Left kidney (tissue), 2 donors: ENCODE results near the gene IL18RAP. TPM values are rescaled to one million over a fixed set of nuclear protein-coding genes. Genes with fewer than 3 reads are reported as not detected.

Experiments
- DNase-seq: peaks from one replicate; pipeline ENCODE4 v3.0.0-alpha.2; 2013
- polyA plus RNA-seq: library from polyadenylated mRNA; unstranded; fragments of 120-200 nt; gene quantifications from one replicate; pipeline ENCODE4 v1.2.1, GENCODE V29; 2013; ENCODE audit not compliant: insufficient read length

Gene IL18RAP
- polyA plus RNA-seq, 1 donor: 0.27 TPM

DNA sequence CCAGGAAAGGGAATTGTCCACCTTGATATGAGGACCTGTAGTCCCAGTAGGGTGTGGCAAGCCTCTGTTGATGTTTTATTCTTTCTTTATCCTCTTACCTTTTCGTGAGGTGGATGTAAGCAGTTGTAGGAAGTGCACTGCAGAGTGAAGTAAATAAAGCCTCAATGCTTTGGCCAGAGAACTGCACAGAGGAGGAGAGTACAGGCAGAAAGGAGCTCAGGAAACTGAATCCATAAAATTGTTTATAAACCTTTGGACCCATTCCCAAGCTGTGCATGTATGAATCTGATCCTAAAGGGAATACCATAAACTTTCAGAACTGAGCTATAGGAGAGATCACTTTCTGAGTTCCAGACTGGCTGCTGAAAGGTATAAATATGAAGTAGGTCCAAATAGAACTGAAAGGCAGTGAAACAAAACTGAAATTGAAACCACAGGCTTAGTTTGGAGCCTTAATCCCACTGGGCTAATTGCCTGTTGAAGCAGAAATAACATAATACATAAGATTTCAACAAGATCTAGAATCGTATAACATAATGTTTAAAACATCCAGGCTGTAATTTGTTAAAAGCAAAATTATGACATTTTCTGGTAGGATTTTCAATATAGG lies 32.2 kb downstream of the IL18RAP start:
- no peak for DNase-seq

DNA sequence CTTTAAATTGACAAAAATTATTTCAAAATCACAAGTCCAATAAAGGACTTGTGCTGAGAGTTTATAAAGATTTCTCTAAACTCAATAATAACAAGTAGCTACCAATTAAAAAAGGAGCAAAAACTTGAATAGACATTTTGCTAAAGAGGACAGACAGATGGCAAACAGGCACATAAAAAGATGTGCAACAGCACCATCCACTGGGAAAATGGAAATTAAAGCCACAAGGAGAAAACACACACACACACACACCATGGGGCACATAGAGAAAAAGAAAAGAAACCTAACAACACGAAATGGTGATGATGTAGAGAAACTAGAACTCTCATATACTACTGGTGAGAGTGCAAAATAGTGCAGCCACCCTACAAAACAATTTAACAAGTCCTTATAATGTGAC lies 37.5 kb downstream of the IL18RAP start:
- no peak for DNase-seq

DNA sequence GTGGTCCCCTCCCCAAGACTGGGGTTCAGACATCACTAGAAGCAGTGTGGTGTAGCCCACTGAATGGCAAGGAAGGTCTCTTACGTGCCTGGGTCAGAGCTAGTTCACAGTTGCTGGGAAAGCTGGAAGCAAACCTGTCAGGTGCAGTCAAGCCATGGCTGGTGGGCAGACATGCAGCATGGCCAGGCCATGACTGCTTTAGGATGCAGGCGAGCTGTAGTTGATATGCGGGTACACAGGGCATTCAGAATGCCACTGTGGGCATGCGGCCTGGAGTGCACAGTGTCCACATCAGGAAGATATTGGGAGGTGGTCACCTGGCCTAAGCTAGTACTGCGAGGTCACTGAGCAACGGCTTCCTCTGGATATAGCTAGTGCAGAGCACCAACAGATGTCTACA lies 38.2 kb downstream of the IL18RAP start:
- no peak for DNase-seq

DNA sequence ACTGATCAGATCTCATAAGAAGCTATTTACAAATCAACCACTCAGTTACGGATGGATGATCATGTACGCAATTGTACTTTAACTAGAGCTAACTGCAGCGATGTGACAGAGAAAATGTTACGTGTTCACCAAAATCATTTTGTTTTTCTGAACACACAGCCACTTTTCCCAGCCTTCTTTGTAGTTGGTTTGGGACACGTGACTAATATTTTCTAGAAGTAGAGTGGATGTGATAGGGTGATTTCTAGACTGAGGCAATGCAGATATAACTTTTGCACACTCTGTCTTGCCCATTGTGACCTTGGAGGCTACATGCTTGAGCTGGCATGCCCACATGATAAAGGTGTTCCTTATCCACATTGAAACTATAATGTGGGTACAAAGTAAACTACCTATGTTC lies 40.2 kb downstream of the IL18RAP start:
- no peak for DNase-seq

DNA sequence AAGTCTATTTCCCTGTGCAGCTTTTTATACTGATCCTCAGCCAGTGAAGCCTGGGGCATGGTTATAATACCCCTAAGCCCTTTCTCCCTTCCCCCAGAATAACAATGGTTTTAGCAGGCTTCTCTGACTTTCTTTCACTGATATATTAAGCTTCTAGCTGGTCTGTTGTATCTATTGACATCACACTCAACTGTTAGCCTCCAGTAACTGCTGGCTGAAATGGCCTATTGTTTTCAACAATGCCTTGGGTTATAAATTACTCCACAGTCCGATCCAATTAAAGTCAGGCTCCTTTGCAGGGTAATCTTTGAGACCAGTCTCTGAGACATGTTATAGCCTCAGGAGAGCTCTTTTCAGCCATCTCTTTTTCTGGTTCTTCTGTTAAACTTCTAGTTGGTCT lies 47.2 kb downstream of the IL18RAP start:
- DNase-seq: no peak

DNA sequence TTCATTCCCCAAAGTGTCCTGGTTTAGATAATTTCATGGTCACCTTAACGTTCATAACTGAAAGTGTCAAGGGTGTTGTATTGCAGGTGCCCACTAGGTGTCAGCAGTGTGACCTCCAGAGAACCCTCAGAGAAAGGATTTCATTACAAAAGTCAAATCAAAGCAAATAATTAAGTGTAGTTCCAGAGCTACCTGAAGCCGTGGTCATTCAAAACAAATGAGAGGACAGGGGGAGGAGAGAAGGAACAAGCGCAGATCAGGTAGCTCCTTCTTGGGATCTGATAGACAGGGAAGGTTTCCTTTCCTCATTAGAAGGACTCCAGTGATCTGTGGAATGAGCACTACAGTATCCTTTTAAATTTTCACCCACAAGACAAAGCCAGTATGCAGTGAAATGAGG lies 50.1 kb downstream of the IL18RAP start, which contains the start of gene SLC9A4:
SLC9A4 (plus strand) TSS at position 207 of the 400 bp plus-strand sequence. CDS start 534 bp downstream, outside the sequence.
- peak; percentile 40 for DNase-seq

DNA sequence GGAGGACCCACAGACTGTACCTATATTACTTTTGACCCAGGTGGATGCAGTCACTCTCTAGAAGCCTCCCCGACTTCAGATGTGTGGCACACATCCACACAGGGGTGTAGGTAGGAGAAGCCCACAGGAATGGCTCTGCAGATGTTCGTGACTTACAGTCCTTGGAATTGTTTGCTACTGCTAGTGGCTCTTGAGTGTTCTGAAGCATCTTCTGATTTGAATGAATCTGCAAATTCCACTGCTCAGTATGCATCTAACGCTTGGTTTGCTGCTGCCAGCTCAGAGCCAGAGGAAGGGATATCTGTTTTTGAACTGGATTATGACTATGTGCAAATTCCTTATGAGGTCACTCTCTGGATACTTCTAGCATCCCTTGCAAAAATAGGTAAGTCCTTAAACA lies 50.7 kb downstream of the IL18RAP start:
- DNase-seq: no peak

DNA sequence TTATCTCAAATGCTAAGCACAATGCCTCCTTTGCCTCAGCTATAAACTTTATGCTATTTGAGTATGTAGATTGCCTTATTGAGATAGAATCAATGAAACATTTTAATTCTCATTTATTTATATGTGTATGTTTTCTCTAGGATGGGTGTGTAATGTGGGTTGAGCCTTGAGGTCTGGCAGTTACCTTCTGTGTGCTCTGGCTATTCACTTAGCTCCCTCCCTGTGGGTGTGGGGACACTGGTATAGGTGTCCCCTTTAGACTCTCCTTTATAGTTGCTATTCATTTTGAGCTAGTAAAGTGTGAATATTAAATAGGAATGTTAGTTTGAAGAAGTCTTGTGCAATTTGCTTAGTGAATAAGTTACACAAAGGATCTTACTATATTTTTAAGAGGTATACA lies 51.8 kb downstream of the IL18RAP start:
- no peak for DNase-seq

DNA sequence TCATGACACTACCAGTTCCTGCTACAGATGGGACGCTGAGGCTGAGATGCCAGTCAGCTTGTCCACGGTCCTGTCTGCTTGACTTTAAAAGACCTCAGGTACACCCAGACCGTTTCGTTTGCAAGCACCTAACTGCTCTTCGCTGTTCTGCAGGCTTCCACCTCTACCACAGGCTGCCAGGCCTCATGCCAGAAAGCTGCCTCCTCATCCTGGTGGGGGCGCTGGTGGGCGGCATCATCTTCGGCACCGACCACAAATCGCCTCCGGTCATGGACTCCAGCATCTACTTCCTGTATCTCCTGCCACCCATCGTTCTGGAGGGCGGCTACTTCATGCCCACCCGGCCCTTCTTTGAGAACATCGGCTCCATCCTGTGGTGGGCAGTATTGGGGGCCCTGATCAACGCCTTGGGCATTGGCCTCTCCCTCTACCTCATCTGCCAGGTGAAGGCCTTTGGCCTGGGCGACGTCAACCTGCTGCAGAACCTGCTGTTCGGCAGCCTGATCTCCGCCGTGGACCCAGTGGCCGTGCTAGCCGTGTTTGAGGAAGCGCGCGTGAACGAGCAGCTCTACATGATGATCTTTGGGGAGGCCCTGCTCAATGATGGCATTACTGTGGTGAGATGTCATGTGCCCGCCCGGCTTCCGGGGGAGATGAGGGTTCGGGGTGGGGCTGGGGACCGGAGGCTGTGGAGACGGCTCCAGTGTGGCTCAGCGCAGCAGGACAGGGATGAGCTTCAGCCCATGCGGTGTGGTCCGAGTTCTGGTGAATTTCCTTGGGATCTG lies 55.9 kb downstream of the IL18RAP start:
- no peak for DNase-seq

DNA sequence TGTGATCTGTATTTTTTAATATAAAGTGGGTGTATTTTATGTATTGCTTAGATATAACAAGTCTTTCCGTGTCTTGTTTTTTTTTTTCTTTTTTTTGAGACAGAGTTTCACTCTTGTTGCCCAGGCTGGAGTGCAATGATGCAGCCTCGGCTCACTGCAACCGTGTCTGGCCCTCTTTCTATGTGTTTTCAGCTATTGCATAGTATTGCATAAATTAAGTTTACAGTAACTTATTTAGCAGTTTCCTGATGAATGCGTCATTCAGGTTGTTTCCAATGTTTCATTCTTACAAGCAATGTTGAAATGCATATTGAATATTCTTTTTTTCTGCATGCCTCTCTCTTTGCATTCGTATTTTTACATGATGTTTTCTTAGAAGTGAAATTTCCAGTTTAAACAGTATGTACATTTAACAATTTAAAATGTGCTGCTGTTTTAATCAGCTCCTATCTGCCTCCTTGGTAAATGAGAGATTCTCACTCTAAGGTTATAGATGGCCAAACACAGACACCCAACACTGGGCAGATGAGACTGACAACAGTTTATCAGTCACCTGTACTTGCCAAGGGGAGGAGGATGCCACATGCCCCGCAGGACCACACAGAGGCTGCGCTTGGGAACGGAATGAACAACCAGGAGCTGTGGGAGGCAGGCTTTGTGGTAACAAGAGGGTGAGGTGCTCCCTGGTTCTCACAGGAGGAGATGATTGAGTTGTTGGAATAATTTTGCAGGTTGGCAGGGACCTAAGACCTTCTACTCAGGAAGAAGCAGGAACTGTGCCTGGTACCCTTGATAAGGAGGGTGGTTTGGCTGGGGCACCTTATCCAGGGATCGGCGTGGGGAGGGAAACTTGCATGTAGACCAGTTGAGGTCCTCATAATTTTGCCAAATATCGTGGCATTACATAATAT lies 57.6 kb downstream of the IL18RAP start:
- no peak for DNase-seq

DNA sequence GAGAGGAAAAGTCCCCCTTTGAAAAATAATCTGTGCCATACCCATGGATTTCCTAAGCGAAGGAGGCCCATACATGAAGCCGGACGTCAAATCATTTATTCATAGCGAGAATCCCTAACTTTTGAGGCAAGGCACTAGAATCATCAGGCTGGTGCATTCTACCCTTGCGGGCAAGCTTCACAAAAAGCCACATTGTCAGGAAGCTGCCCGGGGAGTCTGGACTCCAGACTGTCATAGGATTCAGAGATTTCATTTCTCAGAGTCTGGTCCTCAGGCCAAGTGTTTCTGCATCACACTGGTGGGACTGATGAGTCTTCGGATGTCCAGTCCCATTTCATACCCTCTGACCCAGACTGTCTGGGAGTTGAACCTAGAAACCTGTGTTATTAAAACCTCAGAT lies 59.0 kb downstream of the IL18RAP start:
- no peak for DNase-seq

DNA sequence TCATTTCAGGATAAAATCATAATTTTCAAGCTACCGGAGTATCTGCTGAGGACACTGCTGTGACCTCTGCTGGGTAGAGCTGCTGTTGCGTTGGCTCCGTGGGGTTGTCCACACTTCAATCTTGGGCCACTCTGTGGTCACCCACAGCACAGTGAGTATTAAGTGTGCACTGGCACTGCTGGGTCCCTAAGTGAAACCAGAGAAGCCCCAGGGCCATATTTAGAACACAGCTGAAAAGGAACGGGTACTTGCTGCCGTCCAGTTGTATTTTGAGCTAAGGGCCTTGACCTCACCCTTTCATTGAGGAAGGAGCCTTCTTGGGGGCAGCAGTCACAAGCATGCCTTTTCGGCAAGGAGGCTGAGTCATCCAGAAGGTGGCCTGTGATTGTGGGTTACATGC lies 60.1 kb downstream of the IL18RAP start:
- no peak for DNase-seq

DNA sequence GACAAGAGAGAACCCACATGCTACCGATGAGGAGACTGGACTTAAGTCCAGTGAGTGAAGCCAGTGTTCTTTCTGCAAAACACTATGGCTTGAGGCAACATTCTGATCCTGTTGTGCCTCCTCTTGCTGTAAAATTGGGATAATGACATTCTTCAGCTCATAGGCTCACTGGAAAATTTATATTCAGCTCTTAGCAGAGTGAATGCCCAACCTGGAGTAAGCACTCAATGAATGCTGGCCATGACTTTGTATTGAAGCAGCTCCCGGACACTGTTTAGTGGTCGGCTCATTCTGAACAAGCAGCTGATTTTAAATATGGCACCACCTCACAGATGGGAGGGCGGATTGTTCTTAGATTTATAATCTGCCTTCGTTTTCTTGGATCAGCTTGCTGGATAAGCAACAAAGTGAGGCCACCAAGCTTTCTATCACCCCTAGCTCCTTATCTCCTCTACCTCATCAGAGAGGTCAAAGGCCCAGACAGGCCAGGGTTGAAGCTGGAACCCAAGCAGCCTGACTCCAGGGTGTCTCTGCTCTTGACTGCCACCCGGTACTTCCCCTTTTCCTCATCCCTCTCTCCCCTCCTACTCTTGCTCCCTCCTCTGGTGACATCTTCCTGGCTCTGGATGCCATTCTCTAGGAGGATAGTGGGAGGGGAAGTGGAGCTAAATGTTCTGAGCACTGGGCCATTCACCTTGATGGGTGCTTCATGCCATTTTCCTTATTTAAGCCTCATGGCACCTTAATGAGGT lies 61.5 kb downstream of the IL18RAP start:
- DNase-seq: no peak

DNA sequence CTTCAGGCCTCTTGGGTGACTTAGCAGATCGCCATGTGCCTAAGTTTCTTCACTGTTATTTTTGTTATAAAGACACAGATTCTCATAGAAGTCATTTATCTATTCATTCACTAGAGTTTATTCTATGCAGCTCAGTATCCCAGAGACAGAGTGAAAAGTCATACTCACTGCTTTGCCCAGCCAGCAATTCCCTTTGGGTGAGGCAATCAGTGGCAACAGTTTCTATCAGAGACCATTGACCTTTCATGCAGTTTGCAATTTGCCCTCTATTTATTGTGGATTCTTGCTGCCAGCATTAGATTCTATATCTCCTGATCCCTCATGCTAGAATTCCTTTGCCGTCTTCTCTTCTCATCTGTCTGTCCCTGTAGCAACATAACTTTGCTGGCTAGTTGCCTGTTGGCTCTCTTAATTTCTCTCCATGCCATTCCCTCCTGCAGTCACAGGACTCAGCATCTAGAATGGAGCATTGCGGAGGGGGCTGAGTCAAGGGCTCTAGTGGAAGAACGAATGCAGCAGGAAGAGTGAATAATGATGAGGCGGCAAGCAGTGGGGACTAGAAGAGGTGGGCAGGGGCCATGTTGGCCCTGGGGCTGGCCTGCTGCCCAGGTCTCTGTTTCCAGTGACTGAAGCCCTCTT lies 62.3 kb downstream of the IL18RAP start:
- DNase-seq: no peak

DNA sequence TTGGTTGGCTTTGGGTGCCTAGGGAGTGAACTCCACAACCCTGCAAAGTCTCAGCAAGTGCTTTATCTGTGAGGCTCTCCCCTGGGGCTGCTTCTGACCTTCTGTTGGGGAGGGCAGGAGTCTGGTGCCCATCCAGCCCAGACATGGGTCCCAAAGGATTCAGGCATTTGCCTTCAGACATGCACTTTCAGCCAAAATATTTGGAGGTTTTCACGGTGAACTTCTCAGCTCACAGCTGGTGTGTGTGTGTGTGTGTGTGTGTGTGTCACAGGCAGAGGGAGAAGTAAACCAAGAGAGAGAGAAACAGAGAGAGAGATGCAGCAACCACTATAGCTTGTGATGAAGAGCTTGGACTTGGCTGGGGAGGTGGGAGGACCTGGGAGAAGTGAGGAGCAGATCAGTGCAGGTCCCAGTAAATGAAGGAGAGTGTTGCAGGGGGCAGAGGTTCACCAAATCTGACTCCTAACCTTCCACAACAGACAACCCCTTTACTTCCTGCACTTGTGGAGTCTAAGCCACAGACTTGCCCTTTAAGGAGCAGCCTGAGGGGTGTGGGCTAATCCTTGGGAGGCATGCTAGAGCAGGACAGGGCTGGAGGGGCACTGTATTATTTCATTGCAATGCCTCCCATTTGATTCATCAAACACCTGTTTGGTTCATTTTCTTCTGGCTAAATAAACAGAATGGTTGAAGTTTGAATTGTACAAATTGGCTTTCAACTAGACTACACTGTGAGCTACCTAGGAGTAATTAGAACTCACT lies 64.2 kb downstream of the IL18RAP start:
- DNase-seq: no peak

DNA sequence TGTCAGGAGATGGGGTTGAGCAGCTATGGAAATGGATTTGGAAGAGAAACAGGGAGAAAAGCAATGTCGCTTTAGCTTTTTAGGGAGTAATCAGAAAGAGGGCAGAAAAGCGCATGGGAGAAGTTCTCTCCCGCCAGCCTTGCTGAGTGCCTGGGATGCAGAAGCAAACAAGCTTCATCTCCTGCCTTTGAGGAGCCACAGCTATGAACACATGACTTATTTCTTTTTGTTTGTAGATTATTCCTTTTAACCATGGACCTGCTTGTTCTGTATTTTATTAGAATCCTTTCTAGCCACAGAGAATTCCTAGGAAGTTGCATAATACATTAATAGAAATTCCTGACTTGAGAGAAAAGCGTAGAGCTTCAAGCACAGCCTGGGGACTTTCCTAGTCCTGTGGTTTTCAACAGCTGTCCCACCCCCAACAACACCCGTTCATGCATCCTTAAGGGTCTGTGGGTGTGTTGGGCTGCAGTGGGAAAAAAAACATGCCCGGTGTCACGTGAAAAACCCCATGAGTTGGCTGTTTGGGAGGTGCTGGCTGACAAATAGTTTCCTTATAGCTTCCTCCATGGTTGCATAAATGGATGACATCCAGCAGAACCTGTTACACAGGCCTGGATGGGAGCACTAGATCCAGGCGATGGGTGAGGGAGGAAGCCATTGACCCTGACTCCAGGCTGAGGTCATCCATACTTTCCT lies 65.0 kb downstream of the IL18RAP start:
- peak; percentile 14 for DNase-seq

DNA sequence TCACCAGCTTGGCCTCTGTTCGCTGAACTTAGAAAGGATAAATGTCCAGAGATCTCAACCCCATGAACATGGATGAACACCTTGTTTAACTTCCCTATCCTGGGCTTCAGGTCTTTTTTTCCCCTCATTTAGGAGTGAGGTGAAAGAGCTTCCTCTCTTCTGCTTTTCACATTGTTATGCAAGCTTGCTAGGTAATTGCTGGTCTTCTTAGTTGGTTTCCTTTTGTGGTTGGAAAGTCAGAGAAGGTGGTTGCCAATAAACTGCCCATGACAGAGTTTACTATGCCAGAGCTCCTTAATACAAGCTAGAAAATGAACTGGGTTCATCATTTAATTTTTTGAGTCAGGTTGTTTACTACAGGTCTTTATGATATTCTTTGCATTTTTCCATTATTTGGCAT lies 66.7 kb downstream of the IL18RAP start:
- DNase-seq: no peak

DNA sequence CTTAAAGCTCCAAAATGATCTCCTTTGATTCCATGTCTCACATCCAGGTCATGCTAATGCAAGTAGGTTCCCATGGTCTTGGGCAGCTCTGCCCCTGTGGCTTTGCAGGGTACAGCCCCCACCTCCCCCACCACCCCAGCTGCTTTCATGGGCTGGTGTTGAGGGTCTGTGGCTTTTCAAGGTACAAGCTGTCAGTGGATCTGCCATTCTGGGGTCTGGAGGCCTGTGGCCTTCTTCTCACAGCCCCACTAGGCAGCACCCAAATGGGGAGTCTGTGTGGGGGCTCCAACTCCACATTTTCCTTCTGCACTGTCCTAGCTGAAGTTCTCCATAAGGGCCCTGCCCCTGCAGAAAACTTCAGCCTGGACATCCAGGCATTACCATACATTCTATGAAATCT lies 69.0 kb downstream of the IL18RAP start:
- DNase-seq: no peak

DNA sequence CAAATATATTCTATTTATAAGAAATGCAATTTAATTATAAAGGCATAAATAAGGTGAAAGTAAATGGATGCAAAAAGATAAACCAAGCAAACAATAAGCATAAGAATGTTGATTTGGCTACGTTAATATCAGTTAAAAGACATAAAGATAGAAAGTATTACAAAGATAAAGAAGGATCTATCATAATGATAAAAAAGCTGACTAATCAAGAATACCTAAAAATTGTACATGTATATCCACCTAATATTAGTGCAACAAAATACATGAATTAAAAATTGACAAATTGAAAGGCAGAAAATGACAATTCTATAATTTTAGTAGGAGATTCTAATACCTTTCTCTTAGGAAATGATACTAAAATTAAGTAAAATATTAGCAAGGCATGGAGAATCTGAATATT lies 71.6 kb downstream of the IL18RAP start:
- DNase-seq: no peak

DNA sequence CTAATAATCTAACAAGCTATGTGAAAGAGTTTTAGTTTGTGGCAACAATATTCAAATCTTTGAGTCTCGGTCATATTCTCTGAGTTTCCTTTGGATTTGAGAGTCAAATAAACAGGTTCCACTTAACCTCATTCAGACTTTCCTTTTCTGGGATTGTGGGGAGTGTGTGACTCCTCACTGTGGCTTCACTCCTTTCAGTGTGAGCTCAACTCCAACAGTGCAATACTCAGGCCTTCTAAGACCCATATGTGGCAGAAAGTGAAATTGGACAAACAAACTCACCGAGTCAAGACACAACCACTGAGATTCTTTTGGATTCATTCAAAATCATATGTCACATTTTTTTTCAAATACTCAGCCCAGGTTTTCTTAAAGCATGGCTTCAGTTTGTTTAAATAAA lies 75.5 kb downstream of the IL18RAP start:
- DNase-seq: no peak
